ENCODE measurements around the gene KCNK2. TPM values are rescaled to one million over a fixed set of nuclear protein-coding genes. Genes with fewer than 3 reads are reported as not detected.

Gene KCNK2
- total RNA-seq, 2 experiments from 2014 or later: not detected

DNA sequence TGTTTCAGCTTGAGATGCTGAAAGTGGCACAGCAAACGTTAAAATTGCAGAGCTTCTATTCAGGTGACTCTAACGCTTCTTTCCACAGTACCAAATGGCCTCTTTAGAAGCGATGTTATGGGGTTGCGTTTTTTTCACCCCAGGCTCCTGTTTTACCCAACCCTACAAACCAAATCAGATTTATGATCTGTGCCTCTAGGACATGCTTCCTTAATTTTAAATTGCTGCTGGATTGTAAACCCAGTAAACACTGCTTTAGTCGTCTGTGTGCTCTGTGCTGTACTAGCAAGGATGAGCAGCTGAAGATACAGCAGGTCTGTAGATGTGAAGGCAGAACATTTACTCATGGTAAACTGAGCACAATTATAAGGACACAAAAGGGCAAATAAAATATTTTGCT lies 13.0 kb downstream of the KCNK2 start:
- intact Hi-C loops (cut with micrococcal nuclease; ENCODE audit: unreplicated experiment): no loop called here
- no peaks in the 10 kb centered on the region for H3K79me2 ChIP-seq (ENCODE audit: insufficient read depth, low read depth, low read length)
- no peaks in the 10 kb centered on the region for H4K20me1 ChIP-seq (ENCODE audit: insufficient read depth, low read length)
- no peak for DNase-seq (ENCODE audit: low spot score)
- no peaks in the 10 kb centered on the region for H3K9me2 ChIP-seq (ENCODE audit: insufficient read depth, low read length)
- POLR2A ChIA-PET: no interaction called here
- CTCF ChIA-PET (ENCODE audit: unreplicated experiment): no interaction called here
- H3K27ac ChIP-seq (ENCODE audit: low read depth, low read length, poor library complexity, severe bottlenecking): no peak overlapping the region
- no peak for TF ChIP-seq EZH2phosphoT487 (IDR thresholded peaks at IDR 0.05; ENCODE audit: borderline replicate concordance, low read depth, low read length)
- TF ChIP-seq, protein P1, sequence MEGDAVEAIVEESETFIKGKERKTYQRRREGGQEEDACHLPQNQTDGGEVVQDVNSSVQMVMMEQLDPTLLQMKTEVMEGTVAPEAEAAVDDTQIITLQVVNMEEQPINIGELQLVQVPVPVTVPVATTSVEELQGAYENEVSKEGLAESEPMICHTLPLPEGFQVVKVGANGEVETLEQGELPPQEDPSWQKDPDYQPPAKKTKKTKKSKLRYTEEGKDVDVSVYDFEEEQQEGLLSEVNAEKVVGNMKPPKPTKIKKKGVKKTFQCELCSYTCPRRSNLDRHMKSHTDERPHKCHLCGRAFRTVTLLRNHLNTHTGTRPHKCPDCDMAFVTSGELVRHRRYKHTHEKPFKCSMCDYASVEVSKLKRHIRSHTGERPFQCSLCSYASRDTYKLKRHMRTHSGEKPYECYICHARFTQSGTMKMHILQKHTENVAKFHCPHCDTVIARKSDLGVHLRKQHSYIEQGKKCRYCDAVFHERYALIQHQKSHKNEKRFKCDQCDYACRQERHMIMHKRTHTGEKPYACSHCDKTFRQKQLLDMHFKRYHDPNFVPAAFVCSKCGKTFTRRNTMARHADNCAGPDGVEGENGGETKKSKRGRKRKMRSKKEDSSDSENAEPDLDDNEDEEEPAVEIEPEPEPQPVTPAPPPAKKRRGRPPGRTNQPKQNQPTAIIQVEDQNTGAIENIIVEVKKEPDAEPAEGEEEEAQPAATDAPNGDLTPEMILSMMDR (conservative IDR thresholded peaks at IDR 0.05; ENCODE audit: low read length): no peak
- H3K4me1 ChIP-seq (ENCODE audit: insufficient read depth, low read length, poor library complexity, severe bottlenecking): no peaks in the 10 kb centered on the region
- no peaks in the 10 kb centered on the region for H3K36me3 ChIP-seq (ENCODE audit: insufficient read depth, low read length)
- BruUV-seq (replicated peaks): no TSS peak
- no peak overlapping the region for H3K4me3 ChIP-seq (ENCODE audit: low read depth, low read length, poor library complexity, severe bottlenecking)
- no peak overlapping the region for H2AFZ ChIP-seq (ENCODE audit: low read length)
- H3K9me3 ChIP-seq (ENCODE audit: low read length): no peaks in the 10 kb centered on the region
- H3K4me2 ChIP-seq (ENCODE audit: low read length): no peak overlapping the region

DNA sequence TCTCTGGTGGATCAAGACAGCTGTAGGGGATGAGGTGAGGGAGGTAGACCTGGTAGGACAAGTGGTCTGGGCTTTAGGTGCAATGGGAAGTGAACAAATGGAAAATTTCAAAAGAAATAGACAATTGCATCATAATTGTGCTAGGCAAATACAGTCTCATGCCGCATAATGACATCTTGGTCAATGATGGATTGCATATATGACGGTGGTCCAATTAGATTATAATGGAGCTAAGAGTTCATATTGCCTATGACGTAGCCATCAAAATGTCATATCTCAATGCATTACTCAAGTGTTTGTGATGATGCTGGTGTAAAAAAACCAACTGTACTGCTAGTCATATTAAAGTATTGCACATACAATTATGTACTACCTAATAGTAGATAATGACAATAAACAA lies 19.0 kb downstream of the KCNK2 start:
- BruUV-seq (replicated peaks): no TSS peak
- H3K9me3 ChIP-seq (ENCODE audit: low read length): no peaks in the 10 kb centered on the region
- no peak overlapping the region for H3K27ac ChIP-seq (ENCODE audit: low read depth, low read length, poor library complexity, severe bottlenecking)
- no peaks in the 10 kb centered on the region for H4K20me1 ChIP-seq (ENCODE audit: insufficient read depth, low read length)
- no peak overlapping the region for H3K4me3 ChIP-seq (ENCODE audit: low read depth, low read length, poor library complexity, severe bottlenecking)
- H3K79me2 ChIP-seq (ENCODE audit: insufficient read depth, low read depth, low read length): no peaks in the 10 kb centered on the region
- H3K9me2 ChIP-seq (ENCODE audit: insufficient read depth, low read length): no peaks in the 10 kb centered on the region
- ChIA-PET POLR2A (no interaction called here), CTCF (ENCODE audit: unreplicated experiment) (no interaction called here)
- no peak for DNase-seq (ENCODE audit: low spot score)
- no peaks in the 10 kb centered on the region for H3K4me1 ChIP-seq (ENCODE audit: insufficient read depth, low read length, poor library complexity, severe bottlenecking)
- intact Hi-C loops (cut with micrococcal nuclease; ENCODE audit: unreplicated experiment): no loop called here
- TF ChIP-seq, protein P1 (conservative IDR thresholded peaks at IDR 0.05; ENCODE audit: low read length): no peak
- no peak for TF ChIP-seq EZH2phosphoT487 (IDR thresholded peaks at IDR 0.05; ENCODE audit: borderline replicate concordance, low read depth, low read length)
- no peak overlapping the region for H3K4me2 ChIP-seq (ENCODE audit: low read length)
- H2AFZ ChIP-seq (ENCODE audit: low read length): no peak overlapping the region
- no peaks in the 10 kb centered on the region for H3K36me3 ChIP-seq (ENCODE audit: insufficient read depth, low read length)

DNA sequence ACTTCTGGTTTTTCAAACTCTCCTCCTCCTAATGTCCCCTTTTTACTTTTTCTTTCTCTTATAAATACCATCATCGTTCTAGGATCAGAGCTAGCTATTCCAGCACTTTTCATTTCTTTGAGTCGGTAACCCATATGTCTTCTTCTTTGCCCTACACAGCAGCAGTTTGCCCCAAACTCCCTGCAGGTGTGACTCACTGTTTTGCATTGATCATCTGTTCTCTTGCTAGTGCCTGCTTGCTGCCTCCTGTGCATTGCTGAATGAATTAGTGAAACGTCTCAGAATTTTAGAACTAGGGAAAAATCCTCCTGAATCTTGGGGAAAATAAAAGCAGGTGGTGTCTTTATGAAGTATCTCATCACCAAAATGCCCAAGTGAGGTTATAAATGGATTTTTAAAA lies 21.7 kb downstream of the KCNK2 start:
- Histone ChIP-seq H4K20me1 (ENCODE audit: insufficient read depth, low read length) (no peaks in the 10 kb centered on the region), H3K4me1 (ENCODE audit: insufficient read depth, low read length, poor library complexity, severe bottlenecking) (no peaks in the 10 kb centered on the region), H3K36me3 (ENCODE audit: insufficient read depth, low read length) (no peaks in the 10 kb centered on the region), H2AFZ (ENCODE audit: low read length) (no peak overlapping the region), H3K9me2 (ENCODE audit: insufficient read depth, low read length) (no peaks in the 10 kb centered on the region), H3K4me3 (ENCODE audit: low read depth, low read length, poor library complexity, severe bottlenecking) (no peak overlapping the region), H3K27ac (ENCODE audit: low read depth, low read length, poor library complexity, severe bottlenecking) (no peak overlapping the region), H3K9me3 (ENCODE audit: low read length) (no peaks in the 10 kb centered on the region), H3K79me2 (ENCODE audit: insufficient read depth, low read depth, low read length) (no peaks in the 10 kb centered on the region), H3K4me2 (ENCODE audit: low read length) (no peak overlapping the region)
- no peak for DNase-seq (ENCODE audit: low spot score)
- POLR2A ChIA-PET: interaction anchor here (0.9 kb wide), 1 partner anchor 137 kb away, joined by 3 read pairs; no protein-coding TSS in a partner anchor
- no peak for TF ChIP-seq EZH2phosphoT487 (IDR thresholded peaks at IDR 0.05; ENCODE audit: borderline replicate concordance, low read depth, low read length)
- TF ChIP-seq, protein P1 (conservative IDR thresholded peaks at IDR 0.05; ENCODE audit: low read length): no peak
- intact Hi-C loops (cut with micrococcal nuclease; ENCODE audit: unreplicated experiment): no loop called here
- no TSS peak for BruUV-seq (replicated peaks)
- CTCF ChIA-PET (ENCODE audit: unreplicated experiment): no interaction called here

Data from OCI-LY7 (cell line).